GM19468 (cell line): ENCODE results near the gene IGSF9B.

Experiments used
- ATAC-seq: cut with Tn5 transposase; IDR thresholded peaks from one replicate; pipeline ENCODE4 v1.9.1; 2021; ENCODE audit warnings: mild to moderate bottlenecking, moderate library complexity, moderate number of reproducible peaks; ENCODE audit not compliant: unreplicated experiment; ENCODE audit errors: extremely low read depth

The IGSF9B gene

DNA sequence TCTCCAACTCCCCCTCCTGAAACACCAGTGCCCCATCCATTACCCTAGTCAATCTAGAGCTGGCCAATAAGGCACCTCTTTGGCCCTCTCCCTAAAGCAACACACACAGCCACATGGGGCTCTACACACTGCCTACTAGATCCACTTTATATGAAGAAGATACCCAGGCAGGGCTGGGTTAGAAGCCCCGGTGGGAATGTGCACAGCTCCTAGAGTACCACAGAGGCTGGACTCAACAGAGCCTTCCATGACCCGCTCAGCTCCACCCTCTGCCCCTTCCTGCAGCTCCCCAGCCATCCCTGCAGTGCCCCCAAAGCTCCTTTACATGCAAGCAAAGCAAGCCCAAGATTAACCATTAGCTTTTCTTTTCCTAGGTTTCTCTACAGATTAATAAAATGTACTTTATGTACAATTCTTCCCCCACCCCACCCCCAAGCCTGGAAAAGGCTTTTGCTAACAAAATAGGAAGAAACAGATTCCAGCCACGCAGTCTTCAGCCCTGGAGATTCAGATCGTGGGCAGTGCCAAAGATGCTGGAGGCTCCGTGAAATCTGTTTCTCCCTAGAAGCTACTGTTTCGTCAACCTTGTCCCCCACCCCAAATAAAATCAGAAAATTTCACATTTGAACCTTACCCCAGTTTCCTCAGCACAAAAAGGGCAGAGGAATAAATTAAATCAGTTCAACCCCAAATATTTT lies 51.8 kb downstream of the IGSF9B start:
- no peak for ATAC-seq

DNA sequence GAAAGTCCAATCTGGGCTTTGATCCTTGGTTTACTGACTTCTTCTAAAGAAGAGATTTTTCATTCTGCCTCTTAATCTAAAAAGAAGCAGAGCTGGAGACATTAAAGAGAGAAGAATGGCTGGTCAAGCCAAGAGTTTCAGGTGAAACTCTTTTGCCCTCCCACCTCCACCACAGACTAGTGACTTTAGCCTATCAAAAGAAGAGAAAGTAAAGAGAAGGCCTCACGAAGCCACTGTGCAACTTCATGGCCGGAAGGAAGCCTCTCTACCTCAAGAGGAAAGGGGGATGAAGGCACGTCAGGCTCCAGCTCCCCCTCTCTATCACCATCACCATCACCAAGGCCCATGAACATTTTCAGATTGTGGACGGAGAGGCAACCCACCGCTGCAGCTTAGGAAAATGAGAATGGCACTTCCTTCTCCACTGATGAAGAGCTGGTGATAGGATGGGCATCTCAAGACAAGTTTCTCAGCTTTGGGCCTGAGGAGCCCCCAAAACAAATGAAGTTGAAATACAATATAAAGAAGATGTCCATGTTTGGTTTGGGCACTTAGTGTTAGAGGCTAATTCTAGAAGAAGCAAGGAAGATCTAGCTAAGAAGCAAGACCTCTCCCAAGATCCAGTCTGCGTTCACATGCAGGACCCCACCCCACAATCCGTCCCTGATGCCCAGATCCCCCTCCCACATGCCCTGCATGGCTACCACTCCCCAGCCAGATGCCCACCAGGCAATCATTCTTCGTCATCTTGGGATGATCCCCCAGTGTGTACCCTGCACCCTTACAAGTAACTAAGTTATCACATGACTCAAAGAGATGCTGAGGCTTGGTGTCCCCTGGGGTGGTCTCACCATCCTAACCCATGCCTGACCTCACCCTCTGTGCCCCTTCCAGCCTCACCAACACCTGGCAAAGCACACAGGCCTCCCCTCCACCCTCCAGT lies 52.6 kb downstream of the IGSF9B start:
- no peak for ATAC-seq

GRCh38 chr11:133903056-133903455 lies 53.7 kb downstream of the IGSF9B start:
- no peak for ATAC-seq

- ATAC-seq, result no peak
Observed at GRCh38 chr11:133902506-133902905, 54.3 kb downstream of the IGSF9B start.

DNA sequence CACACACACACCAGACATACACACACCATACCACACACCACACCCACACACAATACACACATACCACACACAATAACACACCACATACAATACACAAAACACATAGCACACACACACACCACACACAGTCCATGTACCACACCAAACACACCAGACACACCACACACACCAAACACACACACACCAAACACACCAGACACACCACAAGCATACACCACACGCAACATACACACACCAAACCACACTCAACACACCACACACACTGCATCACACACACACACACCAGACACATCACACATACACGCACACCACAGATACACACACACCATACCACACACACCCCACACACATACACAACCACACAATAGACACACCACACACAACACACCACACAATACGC lies 54.8 kb downstream of the IGSF9B start:
- no peak for ATAC-seq

DNA sequence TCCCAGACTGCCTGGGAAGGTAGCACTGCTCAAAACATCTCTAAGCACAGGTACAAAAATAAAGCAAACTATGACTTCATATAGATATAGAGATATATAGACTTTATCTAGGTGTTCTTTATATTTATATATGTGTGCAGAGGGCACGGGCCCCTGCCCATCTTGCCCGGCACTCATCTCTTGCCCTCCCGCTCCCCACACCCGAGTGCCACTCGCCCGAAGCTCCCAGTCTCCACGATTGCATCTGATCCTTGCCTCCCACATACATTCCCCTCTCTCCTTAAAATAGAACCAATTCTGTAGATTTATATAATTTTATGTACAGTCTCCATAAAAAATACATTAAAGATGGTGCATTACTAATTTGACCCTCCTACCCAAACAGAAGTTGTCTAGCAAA lies 55.5 kb downstream of the IGSF9B start:
- no peak for ATAC-seq

DNA sequence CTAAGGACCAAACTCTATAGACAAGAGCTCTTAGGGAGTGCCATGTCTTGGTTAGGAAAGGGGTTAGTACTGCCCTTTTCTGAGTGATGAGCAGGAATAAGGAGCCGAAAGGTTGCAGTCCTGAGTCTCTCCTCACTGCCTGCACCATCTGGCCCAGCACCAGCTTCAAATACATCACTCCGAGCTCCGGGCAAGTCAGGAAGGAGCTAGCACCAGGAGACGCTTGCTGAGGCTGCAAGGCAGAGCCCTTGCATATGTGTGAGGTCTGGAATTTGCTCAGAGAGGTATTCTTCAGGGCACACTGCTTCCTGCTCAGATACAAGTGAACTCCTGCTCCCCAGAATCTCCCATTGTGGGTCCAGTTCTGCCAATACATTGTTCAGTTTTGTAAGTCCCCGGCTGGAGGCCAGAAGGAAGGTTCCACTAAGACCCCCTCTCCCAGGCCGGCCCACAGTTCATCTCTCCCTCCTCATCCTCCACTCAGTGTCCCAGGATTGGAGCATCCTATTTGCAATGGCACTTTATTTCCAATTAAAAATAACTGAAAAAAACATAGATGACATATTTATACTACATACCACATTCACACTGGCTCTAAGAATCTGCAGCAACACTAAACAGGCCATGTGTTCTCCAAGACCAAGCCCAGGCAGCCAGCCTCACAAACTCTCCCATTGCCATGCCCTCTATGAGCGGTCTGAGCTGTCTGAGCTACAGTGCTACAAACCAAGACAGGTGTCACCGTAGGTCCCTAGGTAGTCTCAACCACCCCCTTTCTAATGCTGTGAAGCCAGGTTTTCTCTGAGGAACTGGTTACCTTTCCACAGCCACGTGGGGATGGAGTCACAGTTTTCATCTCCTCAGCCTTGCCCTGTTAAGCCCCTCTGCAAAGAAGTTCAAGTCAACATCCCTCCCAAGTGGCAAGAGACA lies 56.3 kb downstream of the IGSF9B start:
- ATAC-seq, result no peak

- ATAC-seq, result no peak
Observed at GRCh38 chr11:133898770-133899115, 58.0 kb downstream of the IGSF9B start.

DNA sequence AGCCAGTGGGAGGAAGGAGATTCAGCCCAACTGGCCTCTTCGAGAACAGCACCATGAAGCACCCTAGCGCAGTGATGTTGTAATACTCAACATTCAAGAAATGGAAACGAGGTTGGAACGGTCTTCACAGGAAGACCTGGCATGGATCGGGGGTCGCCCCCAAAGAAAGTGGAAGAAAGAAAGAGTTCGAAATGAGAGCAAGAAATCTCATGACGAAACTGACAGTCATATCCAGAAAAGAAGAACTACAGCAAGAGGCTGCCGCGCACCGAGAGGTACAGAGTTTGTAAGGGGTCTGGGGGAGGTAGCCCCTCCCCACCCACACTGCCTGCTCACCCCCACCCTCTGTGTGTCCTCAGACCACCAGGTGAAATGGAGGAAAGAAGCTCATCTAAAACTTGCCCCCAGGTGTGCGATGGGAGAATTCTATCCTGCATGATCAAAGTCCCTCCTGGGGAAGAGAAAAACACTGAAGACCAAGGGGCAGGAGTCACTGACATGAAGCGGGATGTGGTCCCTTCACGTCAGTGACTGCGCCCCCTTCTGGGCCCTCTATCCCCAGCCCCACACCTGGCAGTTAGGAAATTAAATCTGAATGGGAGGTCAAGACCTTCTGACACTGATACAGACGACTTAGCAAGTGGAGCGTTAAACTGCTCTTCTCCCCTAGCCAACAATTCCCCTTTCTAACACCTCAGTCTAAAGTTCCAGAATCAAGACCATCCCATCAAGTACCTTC lies 58.6 kb downstream of the IGSF9B start:
- ATAC-seq, result no peak

GRCh38 chr11:133897331-133897650 lies 59.5 kb downstream of the IGSF9B start:
- no peak for ATAC-seq

- no peak for ATAC-seq
Observed at GRCh38 chr11:133896642-133897330, 60.0 kb downstream of the IGSF9B start.

DNA sequence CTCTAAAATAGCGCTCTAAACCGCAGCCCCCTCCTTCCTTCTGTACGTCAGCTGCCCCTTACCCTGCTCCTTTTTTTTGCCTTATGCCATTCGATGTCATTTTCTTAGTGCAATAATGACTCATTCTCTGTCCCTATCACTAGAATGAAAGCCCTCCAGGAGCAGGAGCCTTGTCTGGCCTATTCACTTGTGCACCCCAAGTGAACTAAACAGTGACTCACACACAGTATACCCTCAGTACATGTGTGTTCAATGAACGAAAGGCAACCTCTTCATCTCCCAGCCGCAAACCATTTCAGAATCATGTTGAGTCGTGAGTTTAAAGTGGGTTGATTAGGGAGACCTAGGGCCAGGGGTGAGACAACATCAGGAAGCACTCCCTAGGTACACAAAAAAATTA lies 60.7 kb downstream of the IGSF9B start:
- no peak for ATAC-seq

DNA sequence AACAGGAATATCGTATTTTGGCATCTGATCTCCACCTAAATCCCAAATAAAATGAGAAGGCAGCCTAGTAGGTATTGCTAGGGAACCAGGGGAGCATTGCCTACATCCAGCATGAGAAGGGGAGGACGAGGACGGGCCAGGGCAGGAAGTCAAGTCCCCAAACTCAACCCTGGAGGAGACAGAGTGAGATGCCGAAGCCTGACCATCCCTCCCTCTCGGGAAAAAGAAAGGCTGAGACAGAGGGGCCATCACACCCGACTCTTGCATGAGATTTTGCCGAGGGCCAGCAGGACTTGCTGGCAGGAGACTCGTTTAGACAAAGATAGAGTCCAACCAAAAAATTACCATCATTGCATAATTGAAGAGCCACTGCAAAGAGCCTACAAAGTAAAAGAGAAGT lies 61.2 kb downstream of the IGSF9B start:
- no peak for ATAC-seq

DNA sequence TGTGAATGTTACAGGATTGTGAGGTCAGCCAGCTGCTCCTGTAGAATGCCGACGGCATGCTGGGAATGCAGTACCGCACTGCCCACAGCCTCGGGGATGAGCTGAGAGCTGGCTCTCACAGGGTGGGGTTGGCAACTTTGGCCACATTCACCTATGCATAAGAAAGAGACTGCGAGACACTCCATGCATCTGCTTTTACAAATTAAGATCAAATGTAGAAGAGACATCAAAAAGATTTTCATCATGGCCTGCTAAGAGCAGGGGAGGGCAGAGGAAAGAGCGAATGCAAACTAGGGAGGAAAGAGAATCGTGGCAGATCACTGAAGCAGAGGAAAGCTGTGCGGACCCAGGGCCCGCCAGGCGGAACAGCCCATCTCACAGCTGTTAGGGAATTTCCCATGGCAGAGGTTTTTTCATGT lies 61.7 kb downstream of the IGSF9B start:
- no peak for ATAC-seq

GRCh38 chr11:133893381-133893780 lies 63.4 kb downstream of the IGSF9B start:
- no peak for ATAC-seq

DNA sequence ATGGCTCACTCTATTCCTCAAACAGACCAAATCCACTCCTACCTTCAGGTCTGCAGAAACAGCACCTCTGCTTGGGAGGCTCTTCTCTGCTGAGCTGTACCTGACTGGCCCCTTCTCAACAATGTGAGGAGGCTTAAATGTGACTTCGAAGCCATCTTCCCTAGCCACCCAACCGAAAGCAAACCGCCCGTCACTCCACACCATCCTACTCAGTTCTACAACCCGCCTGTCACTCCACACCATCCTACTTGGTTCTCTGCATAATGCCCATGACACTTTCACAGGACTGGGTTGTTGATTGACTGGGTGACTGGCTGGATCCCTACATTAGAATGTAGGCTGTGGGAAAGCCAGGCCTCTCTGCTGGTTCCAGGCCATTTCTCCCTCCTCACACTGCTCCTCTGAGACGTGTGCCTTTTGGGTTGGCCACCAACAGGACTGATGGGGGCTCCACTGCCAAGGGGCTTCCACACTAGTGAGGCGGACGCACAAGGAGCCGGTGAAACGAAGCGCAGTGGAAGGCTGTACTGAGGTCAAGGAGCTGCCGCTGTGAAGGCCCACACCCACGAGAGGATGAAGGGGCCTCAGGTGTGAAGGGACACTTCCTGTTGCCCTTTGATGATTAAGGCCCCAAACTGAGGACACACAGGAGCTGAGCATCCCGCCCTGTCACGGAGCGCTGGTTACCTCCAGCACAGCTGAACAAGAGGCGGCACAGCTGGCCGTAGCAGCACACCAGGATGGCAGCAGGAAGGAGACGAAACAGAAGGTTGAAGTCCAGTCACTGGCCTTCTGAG lies 64.0 kb downstream of the IGSF9B start:
- ATAC-seq, result no peak

- ATAC-seq, result no peak
Observed at GRCh38 chr11:133892126-133892525, 64.6 kb downstream of the IGSF9B start.

DNA sequence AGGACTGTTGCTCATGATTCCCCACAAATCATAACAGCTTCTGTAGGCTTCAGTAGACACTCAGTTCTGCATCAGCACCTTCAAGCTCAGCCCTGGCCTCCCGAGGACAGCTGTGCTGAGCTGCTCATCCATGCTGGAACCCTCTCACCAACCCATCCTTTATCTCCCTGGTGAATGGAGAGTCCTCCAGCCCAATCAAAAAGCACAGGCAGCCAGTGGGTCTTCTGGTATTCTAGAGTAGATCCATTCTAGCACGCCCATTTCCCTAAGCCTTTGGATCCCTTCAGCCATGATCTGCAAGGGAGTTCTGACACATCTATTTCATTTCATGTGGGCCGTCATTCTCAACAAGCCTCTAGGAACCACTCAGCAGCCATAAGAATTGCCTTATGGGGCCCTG lies 66.9 kb downstream of the IGSF9B start:
- ATAC-seq, result no peak

GRCh38 chr11:133889188-133889587 lies 67.6 kb downstream of the IGSF9B start:
- no peak for ATAC-seq
